Thoracic aorta (tissue), 2 donors: ENCODE measurements around the gene WTIP. TPM values are rescaled to one million over a fixed set of nuclear protein-coding genes. Genes with fewer than 3 reads are reported as not detected.

Experiments used
- ATAC-seq: fragments of 150-250 bp; one replicate; pipeline ENCODE4 v1.8.0; 2017; ENCODE audit warnings: low read depth; ENCODE audit not compliant: insufficient number of reproducible peaks, low FRiP score
- DNase-seq: peaks from one replicate; pipeline ENCODE4 v3.0.0-alpha.2; 2020; ENCODE audit warnings: low spot score
- H3K27ac ChIP-seq, 2 donors: fragments of 200-600 bp; sonication (generic); 1 replicate in 1 of 2; 2 replicates in 1 of 2; pipeline ENCODE4 v1.5.1; 2016; ENCODE audit warnings: mild to moderate bottlenecking in 2 of 2, moderate library complexity in 2 of 2
- H3K27me3 ChIP-seq: fragments of 200-600 bp; sonication (generic); replicated peaks from 2 replicates; pipeline ENCODE4 v1.6.0; 2016; ENCODE audit warnings: mild to moderate bottlenecking; ENCODE audit not compliant: insufficient read depth
- H3K36me3 ChIP-seq: fragments of 200-600 bp; sonication (generic); one replicate; pipeline ENCODE4 v1.5.1; 2016
- H3K4me1 ChIP-seq, 2 donors: fragments of 200-600 bp; sonication (generic); 1 replicate in 1 of 2; 2 replicates in 1 of 2; pipeline versions ENCODE4 v1.5.1 to v1.6.0; 2016; ENCODE audit warnings: low read depth in 2 of 2, mild to moderate bottlenecking in 1 of 2; ENCODE audit not compliant: control insufficient read depth in 1 of 2
- H3K4me3 ChIP-seq: fragments of 200-600 bp; sonication (generic); 2 replicates; pipeline ENCODE4 v1.5.1; 2016; ENCODE audit warnings: mild to moderate bottlenecking
- H3K9me3 ChIP-seq: fragments of 200-600 bp; sonication (generic); 2 replicates; pipeline ENCODE4 v1.5.1; 2016
- total RNA-seq, 2 donors: library from RNA; depleted of rRNA; stranded (reverse); fragments of >200 nt; gene quantifications; one replicate each; pipeline versions ENCODE4 v1.1.0 to v1.2.3, GENCODE V29; 2016
- TF ChIP-seq, protein P1 (sequence below): fragments of 200-600 bp; sonication (generic); IDR thresholded peaks from one replicate; pipeline ENCODE4 v1.5.1; 2019; ENCODE audit warnings: antibody characterized with exemption

Gene WTIP
- total RNA-seq: 100 to 1,000 TPM; 110 to 175 TPM

GRCh38 chr19:34480971-34481841 lies at the start of gene WTIP:
Gene WTIP (plus strand): TSS chr19:34481758. CDS start chr19:34481975, 217 bp downstream.
- ATAC-seq: peak; percentile 70
- Histone ChIP-seq H3K27me3 (no peaks in the 10 kb centered on the region), H3K4me3 (peak within 1 kb of the TSS; percentile 86), H3K36me3 (no peaks in the 10 kb centered on the region), H3K9me3 (no peaks in the 10 kb centered on the region), H3K27ac (peak within 1 kb of the TSS; percentile 92 to 96), H3K4me1 (peaks cover 4 to 47% of the 10 kb centered on the region in 2 donors)
- TF ChIP-seq, protein P1, sequence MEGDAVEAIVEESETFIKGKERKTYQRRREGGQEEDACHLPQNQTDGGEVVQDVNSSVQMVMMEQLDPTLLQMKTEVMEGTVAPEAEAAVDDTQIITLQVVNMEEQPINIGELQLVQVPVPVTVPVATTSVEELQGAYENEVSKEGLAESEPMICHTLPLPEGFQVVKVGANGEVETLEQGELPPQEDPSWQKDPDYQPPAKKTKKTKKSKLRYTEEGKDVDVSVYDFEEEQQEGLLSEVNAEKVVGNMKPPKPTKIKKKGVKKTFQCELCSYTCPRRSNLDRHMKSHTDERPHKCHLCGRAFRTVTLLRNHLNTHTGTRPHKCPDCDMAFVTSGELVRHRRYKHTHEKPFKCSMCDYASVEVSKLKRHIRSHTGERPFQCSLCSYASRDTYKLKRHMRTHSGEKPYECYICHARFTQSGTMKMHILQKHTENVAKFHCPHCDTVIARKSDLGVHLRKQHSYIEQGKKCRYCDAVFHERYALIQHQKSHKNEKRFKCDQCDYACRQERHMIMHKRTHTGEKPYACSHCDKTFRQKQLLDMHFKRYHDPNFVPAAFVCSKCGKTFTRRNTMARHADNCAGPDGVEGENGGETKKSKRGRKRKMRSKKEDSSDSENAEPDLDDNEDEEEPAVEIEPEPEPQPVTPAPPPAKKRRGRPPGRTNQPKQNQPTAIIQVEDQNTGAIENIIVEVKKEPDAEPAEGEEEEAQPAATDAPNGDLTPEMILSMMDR: no peak
- DNase-seq: peak; percentile 28

DNA sequence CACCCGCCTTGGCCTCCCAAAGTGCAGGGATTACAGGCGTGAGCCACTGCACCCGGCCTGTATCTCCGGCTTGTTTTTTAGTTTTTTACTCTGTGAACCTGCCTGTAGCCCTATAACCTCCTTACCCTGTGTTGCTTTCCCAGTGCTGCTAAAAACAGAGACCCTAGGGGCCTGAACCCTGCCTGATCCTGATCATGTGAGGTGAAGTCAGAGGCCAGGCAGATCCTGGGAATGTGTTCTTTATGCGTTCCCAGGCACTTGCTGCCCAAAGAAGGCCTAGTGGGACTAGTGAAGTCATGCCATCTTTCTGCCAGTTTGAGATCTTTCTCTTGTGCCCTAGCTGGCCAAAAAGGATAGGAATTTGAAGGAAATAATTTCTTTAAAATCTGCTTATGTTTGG lies 48.8 kb upstream of the WTIP start:
- TF ChIP-seq, protein P1: no peak
- ATAC-seq (no peak), DNase-seq (no peak)
- Histone ChIP-seq H3K27me3 (no peaks in the 10 kb centered on the region), H3K36me3 (peaks cover 13% of the 10 kb centered on the region), H3K4me3 (peak overlapping the region; percentile 38), H3K9me3 (no peaks in the 10 kb centered on the region), H3K27ac (peak overlapping the region; percentile 94 to 98), H3K4me1 (peaks cover 40 to 79% of the 10 kb centered on the region in 2 donors)

GRCh38 chr19:34436716-34437115 lies 44.8 kb upstream of the WTIP start:
- TF ChIP-seq, protein P1: no peak
- DNase-seq (no peak), ATAC-seq (no peak)
- peak overlapping the region; percentile 31 to 98 for H3K27ac ChIP-seq
- H3K27me3 ChIP-seq: no peaks in the 10 kb centered on the region
- H3K4me1 ChIP-seq: peaks cover 21 to 63% of the 10 kb centered on the region in 2 donors
- H3K9me3 ChIP-seq: no peaks in the 10 kb centered on the region
- H3K36me3 ChIP-seq: peaks cover 37% of the 10 kb centered on the region
- H3K4me3 ChIP-seq: no peak overlapping the region

- Histone ChIP-seq H3K4me1 (peaks cover 4 to 30% of the 10 kb centered on the region in 2 donors), H3K9me3 (no peaks in the 10 kb centered on the region)
These were observed 33.4 kb upstream of the WTIP start for GRCh38 chr19:34448191-34448590.

DNA sequence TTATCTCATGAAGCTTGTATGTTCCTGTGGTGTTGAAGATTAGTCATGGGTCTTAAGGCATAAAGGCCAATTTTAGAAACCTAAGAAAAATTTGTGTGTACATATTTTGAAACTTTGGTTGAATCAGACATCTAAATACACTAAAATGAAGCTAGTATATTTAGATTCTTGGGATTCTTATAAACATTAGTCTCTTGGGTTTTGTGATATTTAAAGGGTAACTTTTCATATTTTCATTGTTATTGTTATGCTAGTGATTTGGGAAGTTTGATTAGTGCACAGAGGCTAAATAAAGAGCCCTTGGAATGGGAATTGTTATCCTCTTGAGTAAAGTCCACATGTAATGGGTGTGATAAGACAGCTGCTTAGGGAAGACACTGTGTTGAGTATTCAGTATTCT lies 28.8 kb upstream of the WTIP start:
- no peaks in the 10 kb centered on the region for H3K27me3 ChIP-seq
- peaks cover 28% of the 10 kb centered on the region for H3K36me3 ChIP-seq

More at GRCh38 chr19:34448191-34448590, 33.4 kb upstream of the WTIP start:
- ATAC-seq: no peak
- DNase-seq: no peak
- Histone ChIP-seq H3K27ac (peak overlapping the region in 1 of 2 donors; percentile 39), H3K4me3 (no peak overlapping the region), H3K36me3 (peaks cover 33% of the 10 kb centered on the region), H3K27me3 (no peaks in the 10 kb centered on the region)
- TF ChIP-seq, protein P1: no peak

More for the DNA sequence above, 28.8 kb upstream of the WTIP start:
- H3K4me3 ChIP-seq: no peak overlapping the region
- H3K4me1 ChIP-seq: peaks cover 20 to 38% of the 10 kb centered on the region in 2 donors
- peak overlapping the region in 1 of 2 donors; percentile 64 for H3K27ac ChIP-seq
- DNase-seq (no peak), ATAC-seq (no peak)
- no peaks in the 10 kb centered on the region for H3K9me3 ChIP-seq
- TF ChIP-seq, protein P1: no peak
